ENCODE measurements around the gene CASK.

DNA sequence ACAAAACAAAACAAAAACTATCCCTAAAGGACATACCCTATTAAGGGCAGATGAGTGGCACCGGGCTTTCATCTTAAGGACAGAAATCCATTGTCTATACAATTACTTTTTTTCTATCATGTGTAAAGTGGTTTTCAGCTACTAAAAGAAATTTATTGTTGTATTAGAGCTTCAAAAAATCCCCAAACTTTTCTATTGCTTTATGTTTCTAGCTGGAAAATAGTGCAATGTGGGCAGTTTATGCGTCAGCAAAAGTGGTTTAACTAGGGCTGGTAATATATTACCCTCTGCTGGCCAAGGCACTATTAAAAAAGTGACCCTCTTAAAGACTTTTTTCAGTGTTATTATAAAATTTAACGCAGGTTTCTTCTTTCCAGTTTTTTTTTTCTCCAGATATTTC, 214.9 kb downstream of the CASK start:
- TF ChIP-seq, protein P1, sequence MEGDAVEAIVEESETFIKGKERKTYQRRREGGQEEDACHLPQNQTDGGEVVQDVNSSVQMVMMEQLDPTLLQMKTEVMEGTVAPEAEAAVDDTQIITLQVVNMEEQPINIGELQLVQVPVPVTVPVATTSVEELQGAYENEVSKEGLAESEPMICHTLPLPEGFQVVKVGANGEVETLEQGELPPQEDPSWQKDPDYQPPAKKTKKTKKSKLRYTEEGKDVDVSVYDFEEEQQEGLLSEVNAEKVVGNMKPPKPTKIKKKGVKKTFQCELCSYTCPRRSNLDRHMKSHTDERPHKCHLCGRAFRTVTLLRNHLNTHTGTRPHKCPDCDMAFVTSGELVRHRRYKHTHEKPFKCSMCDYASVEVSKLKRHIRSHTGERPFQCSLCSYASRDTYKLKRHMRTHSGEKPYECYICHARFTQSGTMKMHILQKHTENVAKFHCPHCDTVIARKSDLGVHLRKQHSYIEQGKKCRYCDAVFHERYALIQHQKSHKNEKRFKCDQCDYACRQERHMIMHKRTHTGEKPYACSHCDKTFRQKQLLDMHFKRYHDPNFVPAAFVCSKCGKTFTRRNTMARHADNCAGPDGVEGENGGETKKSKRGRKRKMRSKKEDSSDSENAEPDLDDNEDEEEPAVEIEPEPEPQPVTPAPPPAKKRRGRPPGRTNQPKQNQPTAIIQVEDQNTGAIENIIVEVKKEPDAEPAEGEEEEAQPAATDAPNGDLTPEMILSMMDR (IDR thresholded peaks at IDR 0.05), result no peak
- TF ChIP-seq POLR2A (IDR thresholded peaks at IDR 0.05), result no peak

Data from Peyer's patch (tissue), 4 donors.